HepG2 (cell line): Measurements from ENCODE around the gene FNBP1L. TPM values are rescaled to one million over a fixed set of nuclear protein-coding genes. Genes with fewer than 3 reads are reported as not detected.

Experiments
- ATAC-seq: fragments of 200-7000 bp; cut with Tn5 transposase; 3 replicates; pipeline ENCODE4 v1.9.1; 2020; ENCODE audit warnings: mild to moderate bottlenecking, moderate library complexity
- BruUV-seq: library from RNA; stranded (reverse); fragments of 400-500 nt; replicated peaks from 2 replicates; lab custom pipeline; 2021; lab: Mats Ljungman, UMichigan
- CTCF ChIA-PET: fragments of 300-600 bp; formaldehyde crosslinking; extraction: SDS; loops from one replicate; lab custom pipeline; 2021; ENCODE audit warnings: low total read pairs, inconsistent platforms, low intra/inter-chr PET ratio; lab: Yijun Ruan, JAX
- POLR2A ChIA-PET: fragments of 350-600 bp; sonication (Branson Sonifier 250); formaldehyde crosslinking; loops from one replicate; lab custom pipeline; 2020; ENCODE audit warnings: antibody characterized with exemption, inconsistent platforms; lab: Yijun Ruan, JAX
- DNase-seq: peaks from one replicate; pipeline ENCODE4 v3.0.0-alpha.2; 2015; ENCODE audit warnings: low spot score
- FAIRE-seq: peaks from 3 replicates; lab custom pipeline; 2011; peaks lifted over from hg19 to GRCh38; lab: Jason Lieb, UNC
- H2AFZ ChIP-seq: one replicate; pipeline ENCODE4 v1.6.1; 2011; ENCODE audit warnings: low read length, inconsistent platforms
- H3K27ac ChIP-seq: fragments of 300-600 bp; 3 replicates; pipeline ENCODE4 v1.8.0; 2011; ENCODE audit warnings: mixed run types, mild to moderate bottlenecking, mixed read lengths, low read length, inconsistent platforms; ENCODE audit not compliant: insufficient read depth; ENCODE audit errors: extremely low read length
- H3K27me3 ChIP-seq, 2 experiments: fragments of 200-600 bp in 1 of 2; 2 replicates in 1 of 2; 3 replicates in 1 of 2; pipeline versions ENCODE4 v1.6.0 to v1.8.0; 2011; ENCODE audit warnings: low read length in 2 of 2, mild to moderate bottlenecking in 2 of 2, moderate library complexity in 2 of 2, inconsistent platforms in 1 of 2; ENCODE audit not compliant: insufficient read depth in 2 of 2, control insufficient read depth in 1 of 2
- H3K36me3 ChIP-seq, 2 experiments: fragments of 200-600 bp in 1 of 2; replicated peaks in 1 of 2; 2 replicates in 1 of 2; 3 replicates in 1 of 2; pipeline versions ENCODE4 v1.5.1 to v1.8.0; 2011; ENCODE audit warnings: low read length in 2 of 2, inconsistent platforms in 1 of 2; ENCODE audit not compliant: insufficient read depth in 2 of 2, control insufficient read depth in 1 of 2
- H3K4me1 ChIP-seq: 2 replicates; pipeline ENCODE4 v1.5.1; 2012; ENCODE audit warnings: low read length, inconsistent platforms; ENCODE audit not compliant: insufficient read depth
- H3K4me2 ChIP-seq: 2 replicates; pipeline ENCODE4 v1.6.0; 2011; ENCODE audit warnings: low read depth, low read length, inconsistent platforms
- H3K4me3 ChIP-seq, 3 experiments: fragments of 200-600 bp in 1 of 3; sonication (generic), shearing (Covaris generic) in 1 of 3; replicated peaks in 1 of 3; 2 replicates each; pipeline ENCODE4 v1.5.1; 2011 to 2016; ENCODE audit warnings: low read length in 3 of 3, inconsistent platforms in 2 of 3, low read depth in 2 of 3, mild to moderate bottlenecking in 2 of 3, control low read depth in 1 of 3, mixed read lengths in 1 of 3; ENCODE audit not compliant: insufficient read depth in 1 of 3
- H3K79me2 ChIP-seq: one replicate; pipeline ENCODE4 v1.6.1; 2011; ENCODE audit warnings: low read length, inconsistent platforms; ENCODE audit not compliant: insufficient read depth
- H3K9ac ChIP-seq: 2 replicates; pipeline ENCODE4 v1.6.0; 2011; ENCODE audit warnings: mild to moderate bottlenecking, low read depth, low read length, inconsistent platforms; ENCODE audit not compliant: insufficient read depth
- H3K9me3 ChIP-seq: 2 replicates; pipeline ENCODE4 v1.5.1; 2012; ENCODE audit warnings: mild to moderate bottlenecking, low read length
- H4K20me1 ChIP-seq: 2 replicates; pipeline ENCODE4 v1.6.0; 2011; ENCODE audit warnings: inconsistent platforms, mild to moderate bottlenecking, low read length, moderate library complexity; ENCODE audit not compliant: insufficient read depth
- AGO1 ChIP-seq: fragments of 200-400 bp; formaldehyde crosslinking; IDR thresholded peaks from 2 replicates; pipeline ENCODE4 v1.6.1; 2017; ENCODE audit warnings: mild to moderate bottlenecking, low read depth, low read length, moderate library complexity; ENCODE audit not compliant: poor library complexity, severe bottlenecking
- FOXO4 ChIP-seq: sonication (generic); formaldehyde crosslinking; conservative IDR thresholded peaks from 2 replicates; pipeline ENCODE4 v1.8.1; 2023; ENCODE audit warnings: missing genetic modification reagents
- HMG20B ChIP-seq: conservative IDR thresholded peaks from 2 replicates; pipeline ENCODE4 v1.6.1; 2016; ENCODE audit warnings: missing genetic modification reagents, missing compliant biosample characterization
- HOXA5 ChIP-seq: sonication (generic); formaldehyde crosslinking; IDR thresholded peaks from 2 replicates; pipeline ENCODE4 v1.4.0; 2020; ENCODE audit warnings: missing genetic modification reagents
- MXD4 ChIP-seq: IDR thresholded peaks from 2 replicates; pipeline ENCODE4 v1.6.1; 2016; ENCODE audit warnings: mild to moderate bottlenecking, missing biosample characterization, missing genetic modification reagents
- MYC ChIP-seq: sonication (generic); formaldehyde crosslinking; IDR thresholded peaks from 2 replicates; pipeline ENCODE4 v1.9.0; 2021; ENCODE audit warnings: missing genetic modification reagents, borderline replicate concordance
- NCOA1 ChIP-seq: sonication (generic); formaldehyde crosslinking; IDR thresholded peaks from 2 replicates; pipeline ENCODE4 v1.9.0; 2021; ENCODE audit warnings: missing genetic modification reagents
- ZKSCAN8 ChIP-seq: IDR thresholded peaks from 2 replicates; pipeline ENCODE4 v1.6.1; 2016; ENCODE audit warnings: borderline replicate concordance, missing genetic modification reagents, missing compliant biosample characterization
- WGBS: methylation state at CpG from one replicate; pipeline ENCODE4 v1.1.6; 2017; ENCODE audit warnings: low lambda C conversion rate; 5-methylcytosine and 5-hydroxymethylcytosine counted together
- in situ Hi-C: cut with HindIII; loops from 2 replicates; pipeline ENCODE4 v1.10.0; 2017; ENCODE audit warnings: low pct_unique_long_range_greater_than_20kb; ENCODE audit not compliant: extremely low pct_ligation_motif_present
- intact Hi-C: fragments of 100-400 bp; cut with micrococcal nuclease; formaldehyde crosslinking; loops from one replicate; pipeline ENCODE4 v1.10.0; 2022; ENCODE audit not compliant: unreplicated experiment
- polyA plus RNA-seq, 8 experiments: library from polyadenylated mRNA; depleted of rRNA in 3 of 8; stranded (reverse) in 7 of 8; unstranded in 1 of 8; fragments of >200 nt; fragmentation: Illumina TruSeq in 4 of 8; extraction: Trizol in 4 of 8; gene quantifications; 2 replicates each; pipeline versions ENCODE4 v1.2.1 to v1.2.3, GENCODE V29; 2011 to 2016; ENCODE audit warnings: low read depth in 4 of 8, missing spikeins in 1 of 8, mixed read lengths in 1 of 8; ENCODE audit not compliant: insufficient read depth in 1 of 8
- total RNA-seq, 5 experiments: library from RNA; depleted of rRNA; stranded (reverse); fragments of >200 nt; fragmentation: Illumina TruSeq; extraction: Trizol; gene quantifications; 2 replicates each; pipeline ENCODE4 v1.2.3, GENCODE V29; 2016; ENCODE audit warnings: low read depth in 1 of 5
- TF ChIP-seq, protein P1 (sequence below): sonication (generic); formaldehyde crosslinking; IDR thresholded peaks from 2 replicates; pipeline ENCODE4 v1.8.1; 2023; ENCODE audit warnings: mild to moderate bottlenecking, inconsistent platforms, moderate library complexity, missing genetic modification reagents, borderline replicate concordance
- TF ChIP-seq, protein P2 (sequence below), 2 experiments: sonication (generic) in 1 of 2; formaldehyde crosslinking in 1 of 2; IDR thresholded peaks; 2 replicates each; pipeline versions ENCODE4 v1.5.1 to v1.6.1; 2011 to 2020; ENCODE audit warnings: borderline replicate concordance in 1 of 2, low read depth in 1 of 2, low read length in 1 of 2, mild to moderate bottlenecking in 1 of 2, missing genetic modification reagents in 1 of 2, moderate library complexity in 1 of 2
- TF ChIP-seq, protein P3 (sequence below): sonication (generic); formaldehyde crosslinking; IDR thresholded peaks from 2 replicates; pipeline ENCODE4 v1.4.0; 2020; ENCODE audit warnings: mild to moderate bottlenecking, missing genetic modification reagents, borderline replicate concordance

The FNBP1L gene
- total and polyA plus RNA-seq, 2 of the 13 experiments (the other 11 are each of a cell fraction or from before 2014, with no cell fraction given), result 24.1 to 27.1 TPM

- DNase-seq (peak; percentile 90), ATAC-seq (peak; percentile 86), FAIRE-seq (peak; percentile 92)
- peak overlapping the region; percentile 96 for H3K9ac ChIP-seq
- H4K20me1 ChIP-seq, result peaks cover 12% of the 10 kb centered on the region
- H3K4me2 ChIP-seq, result peak overlapping the region; percentile 96
- TSS peak; percentile 52 for BruUV-seq
- in situ Hi-C loops (no loop called here), intact Hi-C loops (loop anchor here (1.0 to 5.0 kb wide), 2 partner anchors 25 to 145 kb away; partner anchors contain the start of gene FNBP1L)
- peaks cover 58% of the 10 kb centered on the region for H3K4me1 ChIP-seq
- no peaks in the 10 kb centered on the region; a peak in 1 of 5 replicates for H3K27me3 ChIP-seq
- H3K27ac ChIP-seq, result peak overlapping the region; percentile 94
- WGBS, result 2% methylated on average over 12 of the region's 17 CpGs
- peaks cover 47% of the 10 kb centered on the region for H3K79me2 ChIP-seq
- ChIA-PET CTCF (no interaction called here), POLR2A (interaction anchor here (0.5 to 4.9 kb wide), 21 partner anchors 9 to 878 kb away, joined by 3 to 214 read pairs (median 5); partner anchors contain the start of genes DNTTIP2, DR1 and FNBP1L)
- no peak overlapping the region for H2AFZ ChIP-seq
- H3K4me3 ChIP-seq, result peak overlapping the region; percentile 81 to 88 (median 86)
- no peaks in the 10 kb centered on the region for H3K9me3 ChIP-seq
- peaks cover 7 to 56% of the 10 kb centered on the region in 2 experiments for H3K36me3 ChIP-seq
- TF ChIP-seq, protein P1, sequence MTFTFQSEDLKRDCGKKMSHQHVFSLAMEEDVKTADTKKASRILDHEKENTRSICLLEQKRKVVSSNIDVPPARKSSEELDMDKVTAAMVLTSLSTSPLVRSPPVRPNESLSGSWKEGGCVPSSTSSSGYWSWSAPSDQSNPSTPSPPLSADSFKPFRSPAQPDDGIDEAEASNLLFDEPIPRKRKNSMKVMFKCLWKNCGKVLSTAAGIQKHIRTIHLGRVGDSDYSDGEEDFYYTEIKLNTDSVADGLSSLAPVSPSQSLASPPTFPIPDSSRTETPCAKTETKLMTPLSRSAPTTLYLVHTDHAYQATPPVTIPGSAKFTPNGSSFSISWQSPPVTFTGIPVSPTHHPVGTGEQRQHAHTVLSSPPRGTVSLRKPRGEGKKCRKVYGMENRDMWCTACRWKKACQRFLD (CRISPR knock-in tag), result no peak
- TF ChIP-seq MYC (CRISPR knock-in tag) (peak; percentile 85), HOXA5 (no peak), FOXO4 (CRISPR knock-in tag) (0 out of 2 replicates have a peak, but pooled peaks have one; percentile 53), MXD4 (CRISPR knock-in tag) (peak; percentile 32), HMG20B (CRISPR knock-in tag) (0 out of 2 replicates have a peak, but pooled peaks have one; percentile 33), ZKSCAN8 (no peak; the same call in 1 of the 2 replicates), AGO1 (no peak), NCOA1 (no peak; the same call in 1 of the 2 replicates)
- TF ChIP-seq, protein P2, sequence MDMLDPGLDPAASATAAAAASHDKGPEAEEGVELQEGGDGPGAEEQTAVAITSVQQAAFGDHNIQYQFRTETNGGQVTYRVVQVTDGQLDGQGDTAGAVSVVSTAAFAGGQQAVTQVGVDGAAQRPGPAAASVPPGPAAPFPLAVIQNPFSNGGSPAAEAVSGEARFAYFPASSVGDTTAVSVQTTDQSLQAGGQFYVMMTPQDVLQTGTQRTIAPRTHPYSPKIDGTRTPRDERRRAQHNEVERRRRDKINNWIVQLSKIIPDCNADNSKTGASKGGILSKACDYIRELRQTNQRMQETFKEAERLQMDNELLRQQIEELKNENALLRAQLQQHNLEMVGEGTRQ (IDR thresholded peaks at IDR 0.05; ENCODE audit: low read depth, low read length), result no peak
- TF ChIP-seq, protein P2 (CRISPR knock-in tag; IDR thresholded peaks at IDR 0.05; ENCODE audit: borderline replicate concordance), result no peak; the same call in none of the 2 replicates
- TF ChIP-seq, protein P3, sequence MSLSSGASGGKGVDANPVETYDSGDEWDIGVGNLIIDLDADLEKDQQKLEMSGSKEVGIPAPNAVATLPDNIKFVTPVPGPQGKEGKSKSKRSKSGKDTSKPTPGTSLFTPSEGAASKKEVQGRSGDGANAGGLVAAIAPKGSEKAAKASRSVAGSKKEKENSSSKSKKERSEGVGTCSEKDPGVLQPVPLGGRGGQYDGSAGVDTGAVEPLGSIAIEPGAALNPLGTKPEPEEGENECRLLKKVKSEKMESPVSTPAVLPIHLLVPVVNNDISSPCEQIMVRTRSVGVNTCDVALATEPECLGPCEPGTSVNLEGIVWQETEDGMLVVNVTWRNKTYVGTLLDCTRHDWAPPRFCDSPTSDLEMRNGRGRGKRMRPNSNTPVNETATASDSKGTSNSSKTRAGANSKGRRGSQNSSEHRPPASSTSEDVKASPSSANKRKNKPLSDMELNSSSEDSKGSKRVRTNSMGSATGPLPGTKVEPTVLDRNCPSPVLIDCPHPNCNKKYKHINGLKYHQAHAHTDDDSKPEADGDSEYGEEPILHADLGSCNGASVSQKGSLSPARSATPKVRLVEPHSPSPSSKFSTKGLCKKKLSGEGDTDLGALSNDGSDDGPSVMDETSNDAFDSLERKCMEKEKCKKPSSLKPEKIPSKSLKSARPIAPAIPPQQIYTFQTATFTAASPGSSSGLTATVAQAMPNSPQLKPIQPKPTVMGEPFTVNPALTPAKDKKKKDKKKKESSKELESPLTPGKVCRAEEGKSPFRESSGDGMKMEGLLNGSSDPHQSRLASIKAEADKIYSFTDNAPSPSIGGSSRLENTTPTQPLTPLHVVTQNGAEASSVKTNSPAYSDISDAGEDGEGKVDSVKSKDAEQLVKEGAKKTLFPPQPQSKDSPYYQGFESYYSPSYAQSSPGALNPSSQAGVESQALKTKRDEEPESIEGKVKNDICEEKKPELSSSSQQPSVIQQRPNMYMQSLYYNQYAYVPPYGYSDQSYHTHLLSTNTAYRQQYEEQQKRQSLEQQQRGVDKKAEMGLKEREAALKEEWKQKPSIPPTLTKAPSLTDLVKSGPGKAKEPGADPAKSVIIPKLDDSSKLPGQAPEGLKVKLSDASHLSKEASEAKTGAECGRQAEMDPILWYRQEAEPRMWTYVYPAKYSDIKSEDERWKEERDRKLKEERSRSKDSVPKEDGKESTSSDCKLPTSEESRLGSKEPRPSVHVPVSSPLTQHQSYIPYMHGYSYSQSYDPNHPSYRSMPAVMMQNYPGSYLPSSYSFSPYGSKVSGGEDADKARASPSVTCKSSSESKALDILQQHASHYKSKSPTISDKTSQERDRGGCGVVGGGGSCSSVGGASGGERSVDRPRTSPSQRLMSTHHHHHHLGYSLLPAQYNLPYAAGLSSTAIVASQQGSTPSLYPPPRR, result peak; percentile 75; the same call in 1 of the 2 replicates
These were observed 144.0 kb downstream of the FNBP1L start for GRCh38 chr1:93591676-93592550.
